HL-60/S4 treated with retinoic acid at 250 ng/mL for 4 days and 3 days (cell line): ENCODE measurements around the gene NME4.
"Not testable (repeated sequence)": the region's sequence is repeated elsewhere in the genome, so short reads cannot be mapped to it uniquely, and the experiment has no call there.

Experiments
- in situ Hi-C: fragments of 300-500 bp; cut with MboI; formaldehyde crosslinking; loops from 2 replicates; pipeline ENCODE4 v1.7.0; 2022; ENCODE audit warnings: low sequenced_read_pairs

The NME4 gene

DNA sequence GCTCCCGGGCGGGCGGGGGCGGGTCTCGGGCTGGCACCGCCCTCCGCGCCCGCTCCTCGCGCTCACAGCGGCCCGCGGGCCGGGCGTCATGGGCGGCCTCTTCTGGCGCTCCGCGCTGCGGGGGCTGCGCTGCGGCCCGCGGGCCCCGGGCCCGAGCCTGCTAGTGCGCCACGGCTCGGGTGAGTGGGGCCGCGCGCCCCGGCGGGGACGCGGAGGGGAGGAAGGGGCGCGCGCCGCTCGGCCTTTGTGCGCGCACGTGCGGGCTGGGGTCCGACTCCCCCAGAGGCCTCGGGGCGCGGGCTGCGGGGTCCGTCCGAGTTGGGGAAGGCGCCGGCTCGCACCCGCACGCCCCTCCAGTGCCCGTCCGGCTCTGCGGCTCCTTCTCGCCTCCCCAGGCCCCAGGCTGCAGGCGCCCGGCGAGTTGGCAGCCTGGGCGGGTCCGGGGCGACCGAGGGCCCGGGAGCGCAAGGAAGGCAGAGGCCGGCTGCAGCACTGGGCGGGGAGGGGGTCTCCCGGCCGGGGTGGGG, at the start of gene NME4:
Gene NME4 (plus strand): TSS at position 65 of the 527 bp plus-strand sequence. CDS start 24 bp downstream, at position 89.
- in situ Hi-C loops, result no loop called here

DNA sequence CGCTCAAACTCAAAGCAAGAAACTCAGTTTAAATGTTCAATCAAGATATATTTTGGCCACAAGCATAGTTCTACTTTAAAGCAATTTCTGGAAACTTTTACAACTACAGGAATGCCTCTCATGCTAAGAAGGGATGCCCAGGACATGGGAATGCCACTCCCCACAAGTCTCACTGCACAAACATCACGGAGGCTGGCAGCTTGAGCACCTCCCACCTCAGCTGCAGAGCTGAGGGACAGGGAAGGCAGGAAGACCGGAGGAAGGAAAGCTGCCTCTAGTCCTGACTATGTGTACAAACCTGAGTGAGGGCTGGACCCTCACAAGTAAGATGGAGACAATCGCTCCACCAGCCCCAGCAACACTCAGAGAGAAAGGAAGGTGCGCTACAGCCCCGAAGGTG, 49.8 kb upstream of the NME4 start:
- in situ Hi-C loops, result no loop called here

DNA sequence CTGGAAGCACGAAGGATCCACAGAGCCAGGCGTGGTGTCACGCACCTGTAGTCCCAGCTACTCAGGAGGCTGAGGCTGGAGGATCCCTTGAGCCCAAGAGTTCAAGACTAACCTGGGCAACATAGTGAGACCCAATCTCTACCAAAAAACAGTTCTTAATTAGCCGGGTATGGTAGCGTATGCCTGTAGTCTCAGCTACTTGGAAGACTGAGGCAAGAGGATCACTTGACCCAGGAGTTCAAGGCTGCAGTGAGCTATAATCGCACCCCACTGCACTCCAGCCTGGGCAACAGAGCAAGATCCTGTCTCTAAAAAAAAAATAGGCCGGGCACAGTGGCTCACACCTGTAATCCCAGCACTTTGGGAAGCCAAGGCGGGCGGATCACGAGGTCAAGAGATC, 48.5 kb upstream of the NME4 start:
- in situ Hi-C loops, result not testable (repeated sequence)

DNA sequence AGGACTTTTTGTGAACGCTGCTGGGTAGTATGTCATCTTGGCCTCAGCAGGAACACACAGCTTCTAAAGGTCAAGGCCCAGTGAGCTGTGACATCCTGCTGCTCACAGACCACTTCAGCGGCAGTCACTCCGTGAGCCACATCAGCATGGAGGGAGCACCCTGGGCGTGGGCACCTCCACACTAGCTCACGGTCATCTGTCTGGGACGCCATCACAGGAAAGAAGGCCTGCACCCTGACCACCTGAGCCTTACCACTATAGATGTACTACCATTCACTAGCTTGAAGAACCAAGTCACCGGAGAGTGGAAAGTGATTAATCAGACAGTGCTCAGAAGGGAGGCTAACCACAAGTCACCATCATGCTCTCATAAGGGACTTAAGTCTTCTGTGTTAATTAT, 47.8 kb upstream of the NME4 start:
- in situ Hi-C loops, result no loop called here

DNA sequence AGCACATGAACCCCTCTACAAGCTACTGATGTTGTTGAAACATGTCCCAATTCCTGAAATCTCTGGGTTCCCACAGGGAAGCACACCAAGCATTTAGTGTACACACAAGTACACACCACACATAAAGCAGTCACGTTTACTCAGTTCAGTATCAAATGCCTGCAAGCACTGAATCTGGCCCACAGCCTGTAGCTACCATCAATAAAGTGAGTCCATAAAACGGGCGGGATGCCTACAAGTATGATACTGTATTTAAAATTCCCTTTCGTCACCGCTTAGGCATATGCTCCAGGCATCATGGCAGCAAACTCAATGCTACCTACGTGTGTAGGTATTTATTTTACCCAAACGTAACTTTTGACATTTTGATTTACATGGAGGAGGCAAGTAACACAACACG, 46.8 kb upstream of the NME4 start:
- in situ Hi-C loops, result no loop called here

DNA sequence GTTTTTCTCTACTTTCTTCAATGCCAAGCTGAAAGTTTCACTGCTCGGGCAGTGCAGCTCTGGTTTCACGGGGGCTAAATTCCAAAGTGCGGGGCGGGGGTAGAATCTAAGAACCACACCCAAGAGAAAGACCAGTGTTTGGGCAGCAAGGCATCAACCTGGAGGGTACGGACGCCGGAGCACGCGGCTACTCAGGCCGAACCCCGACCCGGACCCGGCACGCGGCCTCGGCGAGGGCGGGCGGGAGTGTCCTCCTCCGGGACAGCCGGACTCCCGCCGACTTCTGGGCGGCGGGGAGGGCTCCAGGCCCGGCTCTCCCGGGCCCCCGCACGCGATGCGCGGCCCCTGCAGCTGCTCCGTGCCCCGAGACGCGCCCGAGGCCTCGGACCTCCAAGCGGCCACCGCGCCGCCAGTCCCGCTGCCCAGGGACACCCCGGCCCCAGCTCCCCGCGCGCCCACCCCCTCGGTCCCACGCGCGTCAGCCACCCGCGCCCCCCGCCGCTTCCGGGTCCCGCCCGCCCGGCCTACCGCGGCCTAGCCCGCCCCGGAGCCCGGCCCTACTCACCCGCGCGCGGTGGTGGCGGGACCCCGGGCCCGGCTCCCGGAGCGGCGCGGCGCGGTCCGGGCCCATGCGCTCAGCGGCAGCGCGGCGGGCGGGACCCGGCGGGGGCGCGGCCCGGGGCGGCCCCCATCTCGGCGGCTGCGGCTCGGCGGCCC, 45.0 kb upstream of the NME4 start:
- in situ Hi-C loops, result no loop called here

DNA sequence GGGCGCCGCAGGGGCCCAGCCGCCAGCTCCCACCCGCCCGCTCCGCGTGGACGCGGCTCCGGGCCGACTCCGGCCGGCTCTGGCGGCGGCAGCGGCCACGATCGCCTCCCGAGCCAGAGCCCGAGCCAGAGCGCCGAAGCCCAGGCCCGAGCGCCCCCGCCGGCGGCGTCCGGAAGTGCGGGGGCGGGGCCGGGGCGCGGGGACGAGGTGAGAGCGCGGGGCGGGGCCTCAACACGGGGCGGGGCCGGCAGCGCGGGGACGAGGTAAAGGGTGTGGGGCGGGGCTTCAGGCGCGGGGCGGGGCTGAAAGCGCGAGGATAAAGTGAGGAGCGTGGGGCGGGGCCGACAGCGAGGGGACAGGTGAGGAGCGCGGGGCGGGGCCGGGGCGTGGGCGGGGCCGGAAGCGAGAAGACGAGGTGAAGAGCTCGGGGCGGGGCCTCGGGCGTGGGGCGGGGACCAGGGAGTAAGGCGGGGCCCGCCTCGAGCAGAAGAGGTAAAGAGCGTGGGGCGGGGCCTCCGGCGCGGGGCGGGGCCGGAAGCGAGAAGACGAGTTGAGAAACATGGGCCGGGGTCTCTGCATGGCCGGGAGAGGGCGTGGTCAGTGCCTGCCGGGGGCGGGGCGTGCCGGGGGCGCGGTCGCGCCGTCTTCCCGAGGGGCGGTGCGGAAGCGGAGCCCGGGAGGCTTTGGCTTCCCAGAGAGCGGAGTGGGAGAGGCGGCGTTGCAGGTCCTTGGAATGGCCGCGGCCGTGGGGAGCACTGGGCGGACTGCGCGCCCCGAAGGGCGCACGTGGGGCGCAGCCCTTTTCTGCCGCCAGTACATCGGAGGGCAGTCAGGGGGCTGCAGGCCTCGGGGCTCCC, 44.2 kb upstream of the NME4 start, which contains the start of gene AXIN1:
Gene AXIN1 (minus strand): TSS at position 177 of the 857 bp plus-strand sequence. CDS start 5,698 bp downstream, outside the sequence.
- in situ Hi-C loops, result no loop called here

DNA sequence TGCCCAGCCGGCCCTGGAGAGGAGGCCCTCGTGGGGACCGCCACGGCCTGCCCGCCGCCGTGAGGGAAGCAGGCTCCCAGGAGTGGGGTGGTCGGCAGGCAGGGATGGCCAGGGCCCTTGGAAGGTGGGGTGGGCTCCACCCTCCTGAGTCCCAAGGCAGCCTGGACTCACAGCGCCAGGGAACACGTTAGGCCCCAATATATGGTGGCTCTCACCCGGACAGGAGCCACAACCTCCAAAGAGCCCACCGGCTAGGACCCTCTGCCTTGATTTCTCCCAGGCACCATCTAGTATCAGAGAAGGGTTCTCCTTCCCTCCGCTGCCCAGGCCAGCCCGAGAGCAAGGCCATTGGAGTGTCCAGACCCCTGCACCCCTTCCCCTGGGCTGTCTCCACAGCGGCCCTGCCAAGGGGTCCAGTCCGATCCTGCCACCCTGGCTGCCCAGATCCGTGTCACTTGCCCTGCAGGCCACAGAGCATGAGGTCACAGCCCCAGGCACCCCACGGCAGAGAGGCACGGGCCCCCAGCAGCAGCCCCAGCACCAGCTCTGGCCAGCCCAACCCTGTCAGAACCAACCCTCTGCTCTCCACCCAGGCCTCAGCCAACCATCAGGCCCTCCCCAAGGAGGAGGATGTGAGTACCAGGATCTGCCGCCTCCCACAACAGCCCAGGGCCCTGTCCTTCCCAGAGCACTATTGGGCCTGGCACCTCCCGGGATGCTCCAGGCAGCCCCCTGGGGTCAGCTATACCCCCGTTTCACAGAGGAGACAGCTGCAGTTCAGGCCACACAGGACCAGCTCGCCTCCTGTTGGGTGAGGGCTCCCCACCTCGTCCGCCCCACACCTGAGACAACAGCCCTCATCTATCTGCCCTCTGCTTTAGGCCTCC, 43.4 kb upstream of the NME4 start:
- in situ Hi-C loops, result no loop called here

DNA sequence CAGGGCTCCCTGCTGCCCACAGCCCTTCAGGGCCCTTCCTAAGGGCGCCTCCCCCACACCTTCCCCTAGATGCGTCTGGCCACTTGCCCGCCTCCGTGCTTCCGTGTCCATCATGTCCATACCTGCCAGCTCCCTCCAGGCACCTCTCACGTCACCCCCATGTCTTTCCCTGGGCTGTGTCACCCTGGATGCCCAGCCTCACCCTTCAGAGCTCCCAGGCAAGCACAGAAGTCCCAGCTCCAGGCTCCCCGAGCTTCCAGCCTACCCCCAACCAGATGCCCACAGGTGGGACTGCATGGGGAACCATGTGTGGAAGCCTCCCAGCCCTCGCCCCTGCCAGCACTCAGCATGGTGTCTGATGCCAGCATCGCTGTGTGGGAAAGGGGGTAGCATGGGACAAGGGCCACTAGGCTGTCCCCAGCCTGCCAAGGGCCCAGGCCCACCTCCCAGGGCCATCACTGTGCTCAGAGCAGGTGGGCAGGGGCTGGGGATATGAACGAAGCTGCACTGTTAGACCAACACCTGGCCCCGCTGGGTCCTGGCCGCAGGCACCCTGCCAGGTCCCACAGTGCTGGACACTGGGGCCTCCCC, 42.6 kb upstream of the NME4 start:
- in situ Hi-C loops, result no loop called here

DNA sequence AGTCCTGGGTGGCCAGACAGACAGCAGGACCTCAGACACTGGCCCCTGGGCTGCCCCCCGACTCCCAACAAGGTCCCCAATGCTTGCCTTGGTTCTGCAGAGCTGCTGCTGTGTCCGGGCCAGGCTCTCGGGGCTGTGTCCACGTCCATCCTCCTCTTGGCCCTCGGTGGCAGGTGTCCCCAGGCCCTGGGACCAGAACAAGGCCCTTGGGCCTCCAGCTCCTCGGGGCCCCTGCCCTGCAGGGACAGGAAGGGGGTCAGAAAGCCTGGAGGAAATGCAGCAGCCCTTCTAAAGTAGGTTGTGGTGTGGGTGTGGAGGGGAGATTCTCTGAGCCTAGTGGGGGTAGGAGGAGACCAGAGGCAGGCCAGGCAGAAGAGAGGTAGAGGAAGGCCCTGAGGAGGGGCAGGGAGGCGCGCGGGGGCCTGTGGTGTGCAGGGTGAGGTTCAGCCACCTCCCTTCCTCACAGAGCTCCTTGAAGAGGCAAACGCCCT, 42.0 kb upstream of the NME4 start:
- in situ Hi-C loops, result no loop called here

DNA sequence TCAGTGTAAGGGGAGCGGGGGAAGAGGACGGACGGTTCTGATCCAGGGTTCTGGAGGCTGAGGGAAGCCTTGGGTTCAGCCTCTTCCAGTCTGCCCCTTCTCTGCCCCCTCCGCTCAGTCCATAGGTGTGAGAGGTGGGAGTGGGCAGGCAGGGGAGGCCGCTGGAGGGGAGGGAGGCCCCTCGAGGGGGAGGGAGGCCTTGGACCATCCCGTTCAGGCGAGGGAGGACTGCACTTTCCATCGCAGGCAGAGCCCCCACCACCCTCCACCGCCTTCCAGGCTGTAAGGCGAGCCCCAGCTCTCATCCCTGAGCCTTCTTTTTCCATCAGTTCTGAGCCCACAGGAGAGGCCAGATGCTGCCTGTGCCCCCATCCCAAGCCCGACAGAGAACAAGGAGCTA, 40.3 kb upstream of the NME4 start:
- in situ Hi-C loops, result no loop called here

DNA sequence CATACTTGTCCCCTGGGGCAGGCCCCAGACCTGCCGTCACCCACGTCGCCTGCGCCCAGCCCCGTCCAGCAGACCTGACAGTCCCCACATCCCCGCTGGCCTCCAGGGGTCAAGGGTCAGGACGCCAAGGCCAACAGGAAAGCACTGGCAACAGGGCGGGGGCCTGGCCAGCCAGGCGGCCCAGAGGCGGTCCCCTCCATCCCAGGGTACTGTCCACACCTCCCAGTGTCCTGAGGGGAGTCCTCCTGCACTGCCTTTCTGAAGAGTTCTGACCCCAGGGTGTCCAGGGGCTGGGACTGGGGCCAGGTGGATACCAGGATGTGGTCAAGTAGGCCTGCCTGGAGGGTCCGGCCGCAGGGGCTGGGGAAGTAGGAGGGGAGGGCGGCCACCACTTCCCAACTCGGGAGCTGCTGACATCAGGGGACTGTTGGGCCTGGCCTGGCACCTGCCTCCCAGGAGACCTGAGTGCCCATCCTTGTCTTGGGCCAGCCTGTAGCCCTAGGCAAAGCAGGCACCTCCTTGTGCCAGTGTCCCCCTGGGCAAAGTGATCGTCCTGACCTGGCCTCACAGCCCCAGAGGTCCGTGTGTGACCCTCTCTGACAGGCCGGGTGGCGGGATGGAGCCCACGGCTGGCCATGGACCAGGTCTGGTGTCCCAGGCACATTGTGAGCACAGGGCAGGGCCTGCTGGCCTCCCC, 37.8 kb upstream of the NME4 start:
- in situ Hi-C loops, result no loop called here

DNA sequence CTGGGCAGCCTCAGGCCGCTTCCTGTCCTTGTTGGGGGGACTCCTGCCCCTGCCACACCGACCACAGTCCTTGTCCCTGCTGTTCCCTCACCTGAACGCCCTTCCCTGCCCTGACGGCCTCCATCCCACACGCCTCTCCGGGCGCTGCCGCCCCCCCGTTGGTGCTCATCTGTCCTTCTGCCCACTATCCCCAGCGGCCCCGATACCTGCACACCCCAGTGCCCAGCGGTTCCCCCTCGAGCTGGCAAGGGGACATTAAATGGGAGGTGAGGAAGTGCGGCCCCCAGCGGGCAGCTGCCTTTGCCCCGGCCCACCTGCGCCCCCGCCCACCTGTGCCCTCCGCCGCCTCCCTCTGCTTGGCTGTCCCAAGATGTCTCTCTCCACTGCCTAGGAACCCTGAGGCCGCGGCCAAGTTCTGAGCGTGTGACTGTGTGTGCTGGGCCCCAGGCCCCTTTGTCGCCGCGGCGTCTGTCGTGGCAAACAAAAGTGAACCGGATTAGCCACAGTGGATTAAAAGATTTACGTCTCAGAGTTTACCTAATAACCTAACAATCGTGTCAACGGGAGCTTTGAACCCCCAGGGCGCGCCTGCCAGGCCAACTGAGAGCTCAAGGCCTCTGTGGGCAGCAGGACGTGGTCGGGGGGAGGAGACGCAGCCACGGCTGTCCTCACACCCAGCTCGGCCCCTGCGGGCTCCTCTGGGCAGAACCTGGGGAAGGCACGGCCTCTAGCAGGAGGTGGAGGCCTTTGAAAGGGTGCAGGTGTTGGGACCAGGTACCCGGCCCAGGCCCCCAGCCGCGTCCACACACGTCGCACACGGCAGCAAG, 36.9 kb upstream of the NME4 start:
- in situ Hi-C loops, result no loop called here

DNA sequence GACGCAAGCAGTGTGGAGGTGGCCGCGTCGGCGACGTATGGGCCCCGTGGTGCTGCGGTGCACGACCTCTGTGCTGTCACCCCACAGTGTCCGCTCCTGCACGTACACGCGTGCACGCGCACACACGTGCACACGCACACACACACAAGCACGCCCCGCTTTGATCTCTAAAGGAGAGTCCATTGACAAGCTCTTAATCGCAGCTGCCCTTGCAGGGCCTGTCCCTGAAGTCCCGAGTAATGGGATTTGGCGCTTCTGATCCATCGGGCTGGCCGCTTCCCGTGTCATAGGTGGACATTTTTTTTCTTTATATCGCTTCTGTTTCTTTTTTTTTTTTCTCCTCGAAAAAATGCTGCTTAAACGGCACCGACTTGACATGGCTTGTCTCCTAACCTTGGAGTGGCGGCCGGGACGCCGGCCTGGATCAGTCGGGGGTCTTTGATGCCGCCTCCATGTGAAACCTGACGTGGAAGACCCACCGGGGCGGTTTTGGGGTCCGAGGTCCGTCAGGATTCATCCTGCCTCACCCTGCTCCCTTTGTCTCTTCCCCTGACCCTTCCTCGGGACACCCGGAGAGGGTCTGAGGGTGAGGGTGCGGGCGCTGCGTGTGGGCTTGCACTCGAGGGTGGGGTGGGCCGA, 36.2 kb upstream of the NME4 start:
- in situ Hi-C loops, result no loop called here

DNA sequence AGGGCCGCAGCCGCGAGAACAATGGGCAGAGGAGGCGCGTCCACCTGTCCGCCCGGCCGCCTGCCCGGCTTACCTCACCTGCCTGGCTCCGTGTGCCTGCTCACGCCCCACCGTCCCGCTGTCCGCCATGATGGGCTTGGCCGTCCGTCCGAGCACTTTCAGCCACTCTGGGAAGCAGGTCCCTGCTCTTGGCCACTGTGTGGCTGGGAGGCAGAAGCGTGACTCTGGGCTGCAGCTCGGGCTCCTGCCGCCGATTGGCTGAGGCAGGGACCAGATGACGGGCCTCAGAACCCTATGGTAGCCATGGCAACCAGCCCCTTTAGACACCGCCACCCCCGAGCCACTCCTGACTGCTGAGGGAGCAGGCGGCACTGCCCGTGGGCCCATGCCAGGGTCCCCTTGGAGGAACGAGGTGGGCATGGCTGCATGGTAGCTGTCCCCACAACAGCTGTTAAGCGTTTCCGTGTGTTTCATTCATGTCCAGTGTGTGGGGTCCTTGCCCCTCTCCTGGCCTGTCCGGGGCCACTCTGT, 35.6 kb upstream of the NME4 start:
- in situ Hi-C loops, result no loop called here

DNA sequence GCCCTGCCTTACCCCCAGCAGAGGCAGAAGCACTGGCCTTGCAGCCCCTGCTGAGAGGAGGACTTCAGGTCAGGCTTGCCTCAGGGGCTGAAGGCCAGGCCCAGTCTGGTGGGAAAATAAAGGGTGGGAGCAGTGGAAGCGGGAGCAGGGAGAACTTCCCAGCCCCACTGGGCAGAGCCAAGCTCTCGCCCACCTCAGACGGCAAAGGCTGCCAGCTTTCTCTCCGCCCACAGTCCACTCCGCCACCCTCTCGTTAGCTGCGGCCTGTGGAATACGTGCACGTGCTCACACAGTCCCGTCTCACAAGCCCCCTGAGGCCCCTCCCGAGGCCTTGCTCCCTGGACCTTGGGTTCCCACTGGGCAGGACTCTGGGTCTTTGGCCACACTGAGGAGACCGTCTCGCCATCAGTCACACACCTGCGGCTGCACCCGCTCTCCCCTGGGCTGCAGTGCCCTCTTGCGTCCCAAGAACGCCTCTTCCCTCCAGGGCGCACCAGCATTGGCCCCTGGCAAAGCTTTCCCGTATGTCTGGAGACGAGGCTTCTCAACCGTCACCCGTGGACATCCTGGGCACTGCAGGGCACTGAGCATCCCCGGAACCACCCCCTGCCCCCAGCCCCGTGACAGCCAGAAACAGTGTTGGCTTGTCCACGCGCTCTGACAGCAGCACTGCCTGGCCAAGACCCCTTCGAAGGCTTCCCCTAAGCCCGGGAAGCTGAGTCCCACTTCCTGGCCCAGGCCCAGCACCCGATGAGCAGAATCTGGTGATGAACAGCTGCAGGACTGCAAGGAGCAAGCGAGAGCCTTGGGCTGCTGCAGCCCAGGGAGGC, 34.9 kb upstream of the NME4 start:
- in situ Hi-C loops, result no loop called here

DNA sequence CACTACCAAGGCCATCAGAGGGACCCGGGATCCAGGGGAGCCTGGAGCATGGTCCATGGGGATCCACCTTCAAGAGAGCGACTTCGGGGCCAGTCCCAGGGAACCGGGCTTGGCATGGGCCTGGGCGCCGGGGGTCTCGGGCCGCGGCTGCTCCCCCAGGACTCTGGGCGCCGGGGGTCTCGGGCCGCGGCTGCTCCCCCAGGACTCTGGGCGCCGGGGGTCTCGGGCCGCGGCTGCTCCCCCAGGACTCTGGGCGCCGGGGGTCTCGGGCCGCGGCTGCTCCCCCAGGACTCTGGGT, 34.3 kb upstream of the NME4 start:
- in situ Hi-C loops, result not testable (repeated sequence)
